ENCODE data around the gene NELFB. TPM values are rescaled to one million over a fixed set of nuclear protein-coding genes. Genes with fewer than 3 reads are reported as not detected.

Gene NELFB
- total RNA-seq, 1 donor from 2014 or later = 39.2 TPM

Other genes starting within 250 kb of the NELFB start
- 47.2 TPM for gene ABCA2, start 227.1 kb upstream of the NELFB start, total RNA-seq
- 0.55 TPM for gene FUT7, start 223.2 kb upstream of the NELFB start, total RNA-seq
- gene NPDC1, start 209.2 kb upstream of the NELFB start, total RNA-seq = 95.3 TPM
- not detected for gene ENTPD2, start 201.3 kb upstream of the NELFB start, total RNA-seq
- 0.42 TPM for gene SAPCD2, start 184.8 kb upstream of the NELFB start, total RNA-seq
- gene UAP1L1, start 177.8 kb upstream of the NELFB start, total RNA-seq = 28.1 TPM
- 33.0 TPM for gene MAN1B1, start 168.3 kb upstream of the NELFB start, total RNA-seq
- gene DPP7, start 140.6 kb upstream of the NELFB start, total RNA-seq = 150 TPM
- gene GRIN1, start 116.2 kb upstream of the NELFB start, total RNA-seq = not detected
- gene LRRC26, start 85.3 kb upstream of the NELFB start, total RNA-seq = not detected
- not detected for gene TMEM210, start 83.3 kb upstream of the NELFB start, total RNA-seq
- 39.3 TPM for gene ANAPC2, start 66.8 kb upstream of the NELFB start, total RNA-seq
- gene SSNA1, start 66.7 kb upstream of the NELFB start, total RNA-seq = 53.3 TPM
- 5.1 TPM for gene TPRN, start 54.6 kb upstream of the NELFB start, total RNA-seq
- 24.8 TPM for gene TMEM203, start 49.7 kb upstream of the NELFB start, total RNA-seq
- gene NDOR1, start 49.6 kb upstream of the NELFB start, total RNA-seq = 10.4 TPM
- gene RNF208, start 33.1 kb upstream of the NELFB start, total RNA-seq = 5.9 TPM
- gene CYSRT1, start 30.2 kb upstream of the NELFB start, total RNA-seq = 0.42 TPM
- not detected for gene RNF224, start 27.8 kb upstream of the NELFB start, total RNA-seq
- gene SLC34A3, start 24.4 kb upstream of the NELFB start, total RNA-seq = not detected
- 298 TPM for gene TUBB4B, start 14.0 kb upstream of the NELFB start, total RNA-seq
- not detected for gene STPG3, start 4.0 kb upstream of the NELFB start, total RNA-seq
- 9.2 TPM for gene TOR4A, start 22.4 kb downstream of the NELFB start, total RNA-seq
- gene NRARP, start 46.9 kb downstream of the NELFB start, total RNA-seq = 16.3 TPM
- 14.9 TPM for gene EXD3, start 167.8 kb downstream of the NELFB start, total RNA-seq
- gene NOXA1, start 168.1 kb downstream of the NELFB start, total RNA-seq = 3.2 TPM
- not detected for gene ENTPD8, start 186.0 kb downstream of the NELFB start, total RNA-seq
- 37.4 TPM for gene NSMF, start 204.0 kb downstream of the NELFB start, total RNA-seq